Activated gamma-delta T cell treated with anti-CD3 and anti-CD28 coated beads, Interleukin-2, amount 50 U/mL, for 16 hours (primary cell): Measurements from ENCODE around the gene PDE4B.
"Not testable (repeated sequence)": the region's sequence is repeated elsewhere in the genome, so short reads cannot be mapped to it uniquely, and the experiment has no call there.

Experiments
- DNase-seq: peaks from one replicate; pipeline ENCODE4 v3.0.0-alpha.2; 2020; ENCODE audit warnings: low read depth

The PDE4B gene

DNA sequence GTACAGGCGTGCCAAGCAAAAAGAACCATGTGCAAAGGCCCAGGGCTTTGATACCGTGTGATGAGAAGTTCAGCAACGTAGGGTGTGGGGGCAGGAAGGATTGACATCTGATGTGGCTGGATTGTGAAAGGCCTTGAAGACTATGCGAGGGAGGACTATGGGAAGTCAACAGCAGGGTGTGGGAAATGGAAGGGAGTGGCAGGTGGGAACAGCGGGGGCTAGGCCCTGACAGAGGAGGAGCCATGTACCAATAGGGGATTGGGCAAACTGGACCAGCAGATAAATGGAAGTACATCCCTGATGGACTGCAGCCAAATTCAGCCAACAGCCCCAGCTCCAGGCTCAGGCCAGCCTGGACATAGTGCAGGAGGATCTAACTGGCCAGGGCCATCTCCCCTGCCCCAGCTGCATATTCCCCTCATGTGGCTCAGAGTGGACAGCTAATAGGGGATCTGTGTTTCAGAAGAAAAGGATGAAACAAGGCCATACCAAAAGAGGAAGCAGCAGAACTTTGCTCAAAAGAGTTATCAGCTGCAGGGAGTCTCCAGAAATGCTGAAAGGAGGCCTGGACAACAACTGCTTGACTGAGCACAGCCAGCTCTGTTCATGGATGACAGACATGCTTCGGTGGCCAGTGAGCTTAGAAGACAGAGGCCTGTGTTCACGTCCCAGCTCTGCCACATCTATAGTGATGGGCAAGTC lies 601.0 kb downstream of the PDE4B start:
- no peak for DNase-seq

GRCh38 chr1:66394603-66395002 lies 601.9 kb downstream of the PDE4B start:
- no peak for DNase-seq

DNA sequence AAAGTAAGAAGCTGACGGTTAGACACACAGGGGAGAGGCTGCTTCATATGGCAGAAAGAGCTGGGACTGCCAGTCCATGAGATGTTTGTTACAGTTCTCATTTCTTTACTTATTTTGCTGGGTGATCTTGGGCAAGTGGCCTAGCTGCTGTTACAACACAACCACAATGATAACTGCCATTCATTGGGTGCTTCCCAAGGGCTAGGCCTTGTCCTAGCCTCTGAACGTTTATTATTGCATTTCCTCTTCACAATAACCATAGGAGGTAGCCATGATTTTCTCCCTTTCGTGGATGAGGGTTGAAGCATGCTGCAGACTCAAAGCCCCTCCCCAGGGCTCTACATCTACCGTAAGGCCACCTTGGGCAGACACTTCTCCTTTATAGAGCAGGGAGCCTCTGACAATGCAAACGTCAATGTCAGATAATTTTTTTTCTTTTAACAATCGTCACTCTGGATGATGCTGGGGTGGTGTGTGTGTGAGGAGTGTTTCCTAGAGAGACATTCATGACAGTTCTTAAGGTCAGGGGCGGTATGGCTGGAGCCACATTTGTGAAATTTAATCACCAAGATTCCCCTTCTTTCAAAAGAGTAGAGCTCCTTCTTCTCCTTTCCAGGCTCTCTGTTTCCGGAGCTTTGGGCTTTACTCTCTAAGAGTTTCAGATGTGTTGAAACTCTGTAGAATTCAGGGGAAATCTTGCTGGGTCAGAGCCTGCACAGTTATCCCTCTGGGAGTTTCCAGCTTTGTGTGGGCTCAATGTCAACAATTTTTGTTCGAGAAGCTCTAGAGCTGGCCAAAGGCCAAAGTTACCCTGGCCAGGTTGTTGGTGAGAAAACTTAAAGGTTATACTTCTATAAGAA lies 602.7 kb downstream of the PDE4B start:
- DNase-seq: no peak

- no peak for DNase-seq
Observed at GRCh38 chr1:66396212-66396890, 603.7 kb downstream of the PDE4B start.

DNA sequence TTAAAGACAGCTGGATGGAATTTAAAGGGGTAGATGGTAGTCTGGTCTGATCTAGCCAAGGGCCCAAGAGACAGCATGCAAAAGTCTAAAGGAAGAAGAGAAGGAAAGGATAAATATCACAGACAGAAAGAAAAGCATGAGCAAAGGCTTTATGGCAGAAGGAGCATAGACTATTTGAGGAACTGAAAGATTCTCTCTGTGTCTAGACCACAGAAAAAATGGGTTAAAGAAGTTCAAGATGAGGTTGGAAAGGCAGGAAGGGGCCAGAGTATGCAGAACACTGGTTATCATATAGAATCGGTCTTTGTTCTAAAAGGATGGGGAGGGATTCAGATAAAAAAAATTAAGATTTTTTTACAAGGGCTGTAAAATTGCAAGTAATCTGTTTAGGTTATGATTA lies 604.5 kb downstream of the PDE4B start:
- no peak for DNase-seq

DNA sequence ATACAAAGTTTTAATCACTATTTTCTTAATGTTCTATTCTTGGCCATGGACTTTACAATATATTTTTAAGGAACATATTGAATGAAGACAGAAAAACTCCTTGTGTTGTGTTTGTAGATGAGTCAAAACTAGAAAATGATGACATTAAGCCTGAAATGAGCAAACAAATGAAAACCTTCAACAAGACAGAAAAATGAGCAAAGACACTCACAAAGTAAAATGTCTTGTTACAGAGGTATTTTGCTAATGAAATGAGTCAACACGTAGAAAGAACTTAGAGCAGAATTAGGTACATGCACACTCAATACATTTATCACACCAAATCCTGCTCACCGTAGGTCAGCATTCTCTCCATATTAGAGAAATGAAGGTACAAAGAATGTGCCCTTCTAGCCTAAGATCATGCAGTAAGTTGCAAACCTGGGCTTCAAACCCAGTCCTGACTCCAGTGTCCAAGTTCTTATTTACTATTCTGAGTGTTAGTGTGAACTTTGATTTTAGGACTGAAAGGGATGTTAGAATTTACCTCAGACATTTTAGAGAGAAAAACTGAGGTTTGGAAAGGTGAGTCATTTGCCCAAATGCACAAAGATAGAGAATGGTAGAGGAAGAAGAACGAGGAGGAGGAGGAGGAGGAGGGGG lies 607.3 kb downstream of the PDE4B start:
- no peak for DNase-seq

DNA sequence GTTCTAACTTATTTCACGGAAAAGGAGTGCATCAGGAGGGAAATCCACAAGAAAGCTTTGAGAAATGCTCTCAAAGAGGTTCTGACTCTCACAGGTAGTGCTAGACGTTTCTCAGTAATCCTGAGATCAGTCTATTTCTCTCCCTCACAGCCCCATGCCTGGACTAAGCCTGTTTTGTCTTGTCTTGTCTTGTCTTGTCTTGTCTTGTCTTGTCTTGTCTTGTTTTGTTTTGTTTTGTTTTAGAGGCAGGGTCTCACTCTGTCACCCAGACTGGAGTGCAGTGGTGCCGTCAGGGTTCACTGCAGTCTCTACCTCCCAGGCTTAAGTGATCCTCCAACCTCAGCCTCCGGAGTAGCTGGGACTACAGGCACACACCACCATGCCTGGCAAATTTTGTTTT lies 608.0 kb downstream of the PDE4B start:
- DNase-seq: no peak

DNA sequence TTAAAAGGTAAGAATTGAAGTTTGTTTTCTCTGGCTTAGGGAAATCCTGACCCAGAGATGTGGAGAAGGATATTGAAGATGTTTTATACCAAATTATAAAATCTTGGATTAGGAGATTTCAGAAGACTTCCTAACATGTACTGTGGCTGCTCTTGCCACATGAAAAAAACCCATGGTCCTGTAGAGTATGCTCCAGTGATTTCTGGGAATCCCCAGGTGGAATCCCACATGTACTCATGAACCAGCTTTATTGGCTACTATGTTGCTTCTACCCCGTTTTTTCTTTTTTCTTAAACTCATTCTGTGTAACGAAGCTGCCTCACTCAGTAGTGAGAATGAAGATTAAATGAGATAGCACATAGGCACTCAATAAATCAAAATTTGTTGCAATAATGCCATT lies 608.5 kb downstream of the PDE4B start:
- DNase-seq: no peak

DNA sequence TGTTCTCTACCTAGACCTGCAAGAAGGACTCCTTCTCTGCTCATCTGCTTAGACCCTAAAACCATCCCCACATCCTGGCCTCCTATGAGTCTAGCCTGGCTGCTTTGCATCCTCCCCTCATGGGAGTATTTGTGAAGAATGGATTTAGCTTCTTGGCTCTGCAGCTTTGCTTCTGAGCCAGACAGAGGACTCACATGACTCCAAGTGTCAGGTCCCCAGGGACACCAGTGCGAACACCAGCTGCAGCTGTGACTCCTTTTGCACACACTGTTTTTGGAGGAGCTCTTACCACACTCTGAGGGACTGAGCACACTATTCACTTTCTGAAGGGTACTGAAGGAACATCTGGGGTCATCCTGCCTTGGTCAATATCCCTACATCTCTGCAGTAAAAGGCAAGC lies 609.5 kb downstream of the PDE4B start:
- no peak for DNase-seq

GRCh38 chr1:66403007-66403731 lies 610.5 kb downstream of the PDE4B start:
- DNase-seq: no peak

DNA sequence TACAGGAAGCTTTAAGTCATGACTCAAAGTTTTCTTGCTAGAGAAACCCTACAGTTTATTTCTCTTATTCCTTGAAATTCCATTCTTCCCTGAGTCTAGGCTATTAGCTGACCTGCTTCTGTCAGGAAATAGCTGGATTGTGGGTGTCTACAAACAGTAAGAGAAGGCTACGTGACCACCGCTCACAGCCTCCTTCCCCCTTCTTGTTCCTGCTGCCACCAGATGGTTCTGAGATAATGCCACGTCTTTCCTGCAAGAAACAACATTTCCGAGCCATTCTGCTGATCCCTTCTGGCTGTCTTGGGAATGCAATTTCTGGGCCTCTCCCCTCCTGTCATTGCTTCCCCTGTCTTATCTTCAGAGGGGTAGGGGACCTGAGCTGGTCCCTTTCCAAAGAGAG lies 612.4 kb downstream of the PDE4B start:
- DNase-seq: no peak

DNA sequence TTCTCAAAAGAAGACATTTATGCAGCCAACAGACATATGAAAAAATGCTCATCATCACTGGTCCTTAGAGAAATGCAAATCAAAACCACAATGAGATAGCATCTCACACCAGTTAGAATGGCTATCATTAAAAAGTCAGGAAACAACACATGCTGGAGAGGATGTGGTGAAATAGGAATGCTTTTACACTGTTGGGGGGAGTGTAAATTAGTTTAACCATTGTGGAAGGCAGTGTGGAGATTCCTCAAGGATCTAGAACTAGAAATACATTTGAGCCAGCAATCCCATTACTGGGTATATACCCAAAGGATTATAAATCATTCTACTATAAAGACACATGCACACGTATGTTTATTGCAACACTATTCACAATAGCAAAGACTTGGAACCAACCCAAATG lies 618.8 kb downstream of the PDE4B start:
- DNase-seq: not testable (repeated sequence)

DNA sequence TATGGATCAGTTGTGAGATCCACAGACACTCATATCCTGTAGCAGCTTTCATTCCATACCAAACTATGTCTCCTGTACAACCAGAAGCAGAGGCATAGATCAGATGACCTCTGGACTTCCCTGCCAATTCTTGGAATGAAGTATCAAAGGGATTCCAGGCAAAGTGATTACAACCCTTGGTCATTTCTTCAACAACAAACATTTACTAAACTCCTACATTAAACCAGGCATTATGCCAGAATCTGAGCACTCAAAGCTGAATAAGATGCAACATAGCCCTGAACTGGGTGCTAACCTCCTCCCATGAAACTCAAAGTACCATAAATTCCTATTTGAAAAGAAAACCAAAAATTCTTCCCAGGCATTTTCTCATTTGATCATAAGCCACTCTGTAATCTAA lies 620.0 kb downstream of the PDE4B start:
- no peak for DNase-seq

- DNase-seq: no peak
Observed at GRCh38 chr1:66413136-66413837, 620.6 kb downstream of the PDE4B start.

- DNase-seq: no peak
Observed at GRCh38 chr1:66413838-66414175, 621.1 kb downstream of the PDE4B start.

DNA sequence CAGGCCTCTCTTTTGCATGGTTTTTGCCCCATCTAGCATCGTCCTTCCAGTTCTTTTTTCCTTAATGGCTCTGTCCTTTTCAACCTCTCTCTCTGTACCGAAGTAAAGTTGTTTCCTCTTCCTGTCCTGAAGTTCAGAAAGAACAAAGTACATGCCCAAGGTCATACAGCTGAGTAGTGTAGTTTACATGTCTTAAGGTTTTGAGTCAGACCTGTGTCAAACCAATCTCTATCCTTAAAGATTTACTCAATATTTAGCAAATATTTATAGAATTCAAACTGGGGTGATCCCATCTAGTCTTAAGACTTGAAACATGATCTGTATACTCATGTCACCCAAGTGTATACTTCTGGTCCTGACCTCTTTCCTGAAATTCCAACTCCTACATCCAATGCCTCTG lies 622.6 kb downstream of the PDE4B start:
- no peak for DNase-seq

GRCh38 chr1:66415866-66416265 lies 623.2 kb downstream of the PDE4B start:
- DNase-seq: no peak

DNA sequence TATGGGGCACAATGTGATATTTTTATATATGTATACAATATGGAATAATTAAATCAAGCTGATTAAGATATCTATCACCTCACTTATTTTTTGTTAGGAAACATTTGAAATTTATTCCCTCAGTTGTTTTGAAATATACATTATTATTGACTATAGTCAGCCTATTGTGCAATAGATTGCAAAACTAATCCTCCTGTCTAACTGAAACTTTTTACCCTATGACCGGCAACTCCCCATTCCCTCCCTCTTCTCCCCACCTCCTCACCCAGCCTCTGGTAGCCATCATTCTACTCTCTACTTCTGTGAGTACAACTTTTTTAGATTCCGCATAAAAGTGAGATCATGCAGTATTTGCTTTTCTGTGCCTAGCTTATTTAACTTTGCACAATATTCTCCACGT lies 623.6 kb downstream of the PDE4B start:
- no peak for DNase-seq

GRCh38 chr1:66418021-66418420 lies 625.3 kb downstream of the PDE4B start:
- no peak for DNase-seq

DNA sequence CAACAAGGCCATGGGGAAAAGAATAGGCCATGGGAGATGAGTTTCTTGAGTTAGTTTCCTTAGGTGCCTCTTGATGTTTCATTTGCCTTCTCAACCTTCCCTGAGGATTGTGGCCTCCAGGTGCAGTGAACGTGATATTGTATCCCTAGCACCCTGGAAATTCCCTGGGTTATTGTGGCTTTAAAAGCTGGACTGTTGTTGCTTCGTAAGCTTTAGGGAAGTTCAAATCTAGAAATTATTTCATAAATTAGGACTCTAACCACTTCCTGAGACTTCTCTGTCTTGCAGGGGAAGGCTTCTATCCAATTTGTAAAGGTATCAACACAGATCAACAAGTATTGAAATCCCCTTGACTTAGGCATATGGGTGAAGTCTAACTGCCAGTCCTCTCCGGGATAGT lies 627.5 kb downstream of the PDE4B start:
- DNase-seq: not testable (repeated sequence)

GRCh38 chr1:66420906-66421305 lies 628.2 kb downstream of the PDE4B start:
- DNase-seq: not testable (repeated sequence)
